ENCODE measurements around the gene PRIMPOL. TPM values are rescaled to one million over a fixed set of nuclear protein-coding genes. Genes with fewer than 3 reads are reported as not detected.

Gene PRIMPOL
- total and polyA plus RNA-seq, 5 experiments from 2014 or later = 12.1 to 17.6 (median 16.1) TPM

Other genes with a start within 250 kb of the PRIMPOL start
- 10 to 100 TPM; 62.6 to 77.1 TPM for gene IRF2, start 175.2 kb upstream of the PRIMPOL start, total RNA-seq
- 10 to 100 TPM; 72.7 to 80.7 (median 78.3) TPM for gene IRF2, start 175.2 kb upstream of the PRIMPOL start, polyA plus RNA-seq
- gene CASP3, start 291 bp upstream of the PRIMPOL start, total RNA-seq = 10 to 100 TPM; 19.6 to 22.8 TPM
- 1 to 10 TPM; 1.9 to 4.7 (median 3.3) TPM for gene CASP3, start 291 bp upstream of the PRIMPOL start, polyA plus RNA-seq
- gene CENPU, start 84.4 kb downstream of the PRIMPOL start, total RNA-seq = 1 to 10 TPM; 1.7 to 2.1 TPM
- gene CENPU, start 84.4 kb downstream of the PRIMPOL start, polyA plus RNA-seq = 1 to 10 TPM in 2 of 3 donors, not detected in 1; 1.7 to 2.8 TPM
- gene ACSL1, start 176.2 kb downstream of the PRIMPOL start, total RNA-seq = 10 to 100 TPM in 1 of 2 experiments, 1 to 10 TPM in 1; 8.2 to 10.7 TPM
- 1 to 10 TPM; 2.2 to 3.2 (median 2.3) TPM for gene ACSL1, start 176.2 kb downstream of the PRIMPOL start, polyA plus RNA-seq